CD14-positive monocyte (primary cell): ENCODE measurements around the gene TMEM250. TPM values are rescaled to one million over a fixed set of nuclear protein-coding genes. Genes with fewer than 3 reads are reported as not detected.

Experiments
- DNase-seq, 3 donors: peaks; one replicate each; pipeline ENCODE4 v3.0.0-alpha.2; 2011 to 2022
- H2AFZ ChIP-seq: 2 replicates; pipeline ENCODE4 v1.6.0; 2012; ENCODE audit warnings: mild to moderate bottlenecking, low read depth, low read length, inconsistent platforms; ENCODE audit not compliant: insufficient read depth, poor library complexity, severe bottlenecking
- H3K27ac ChIP-seq, 2 donors: 1 replicate in 1 of 2; 2 replicates in 1 of 2; pipeline ENCODE4 v1.5.1; 2012 to 2013; ENCODE audit warnings: low read length in 2 of 2, control low read depth in 1 of 2, inconsistent platforms in 1 of 2, low read depth in 1 of 2, mild to moderate bottlenecking in 1 of 2
- H3K27me3 ChIP-seq, 2 donors: one replicate each; pipeline versions ENCODE4 v1.6.0 to v1.6.1; 2011 to 2013; ENCODE audit warnings: low read length in 2 of 2; ENCODE audit not compliant: control insufficient read depth in 2 of 2, insufficient read depth in 2 of 2
- H3K36me3 ChIP-seq, 2 donors: replicated peaks in 1 of 2; 1 replicate in 1 of 2; 2 replicates in 1 of 2; pipeline versions ENCODE4 v1.5.1 to v1.6.1; 2012 to 2013; ENCODE audit warnings: low read length in 2 of 2, control low read depth in 1 of 2, inconsistent platforms in 1 of 2, mild to moderate bottlenecking in 1 of 2; ENCODE audit not compliant: insufficient read depth in 2 of 2, control insufficient read depth in 1 of 2
- H3K4me1 ChIP-seq, 2 donors: 1 replicate in 1 of 2; 2 replicates in 1 of 2; pipeline versions ENCODE4 v1.5.1 to v1.6.1; 2012 to 2013; ENCODE audit warnings: low read length in 2 of 2, control low read depth in 1 of 2, inconsistent platforms in 1 of 2, mild to moderate bottlenecking in 1 of 2, moderate library complexity in 1 of 2; ENCODE audit not compliant: insufficient read depth in 2 of 2, control insufficient read depth in 1 of 2
- H3K4me2 ChIP-seq: replicated peaks from 2 replicates; pipeline ENCODE3; 2012; ENCODE audit warnings: low read length, moderate library complexity, mild to moderate bottlenecking; ENCODE audit not compliant: poor library complexity, severe bottlenecking; ENCODE audit errors: extremely low read depth
- H3K4me3 ChIP-seq, 3 experiments: fragments of 200-600 bp in 1 of 3; sonication (generic) in 1 of 3; replicated peaks in 1 of 3; 1 replicate in 2 of 3; 2 replicates in 1 of 3; pipeline ENCODE4 v1.5.1; 2011 to 2013; ENCODE audit warnings: low read length in 3 of 3, mild to moderate bottlenecking in 3 of 3, control low read depth in 2 of 3, low read depth in 2 of 3, inconsistent platforms in 1 of 3, moderate library complexity in 1 of 3
- H3K79me2 ChIP-seq: 2 replicates; pipeline ENCODE4 v1.6.0; 2012; ENCODE audit warnings: mild to moderate bottlenecking, control low read depth, inconsistent platforms, low read length, moderate library complexity; ENCODE audit not compliant: insufficient read depth
- H3K9ac ChIP-seq: 2 replicates; pipeline ENCODE4 v1.6.0; 2017; ENCODE audit warnings: low read length, mild to moderate bottlenecking; ENCODE audit not compliant: insufficient read depth, poor library complexity, severe bottlenecking
- H3K9me3 ChIP-seq, 2 donors: replicated peaks in 1 of 2; 1 replicate in 1 of 2; 2 replicates in 1 of 2; pipeline versions ENCODE4 v1.5.1 to v1.6.1; 2012 to 2013; ENCODE audit warnings: low read length in 2 of 2, control low read depth in 1 of 2; ENCODE audit not compliant: control insufficient read depth in 1 of 2, insufficient read depth in 1 of 2
- H4K20me1 ChIP-seq: 2 replicates; pipeline ENCODE4 v1.6.0; 2012; ENCODE audit warnings: mild to moderate bottlenecking, low read length, control low read depth, moderate library complexity; ENCODE audit not compliant: insufficient read depth
- H3K27ac Mint-ChIP-seq, 7 donors: one replicate each; pipeline ENCODE4 v1.8.0; 2020; ENCODE audit warnings: mild to moderate bottlenecking in 7 of 7, mixed read lengths in 7 of 7, moderate library complexity in 6 of 7, inconsistent platforms in 2 of 7
- H3K27me3 Mint-ChIP-seq, 3 donors: one replicate each; pipeline ENCODE4 v1.8.0; 2021 to 2022; ENCODE audit warnings: low read depth in 3 of 3, mild to moderate bottlenecking in 3 of 3, mixed read lengths in 3 of 3, moderate library complexity in 3 of 3, inconsistent platforms in 1 of 3
- H3K36me3 Mint-ChIP-seq, 2 donors: one replicate each; pipeline ENCODE4 v1.8.0; 2020; ENCODE audit warnings: mixed read lengths in 2 of 2, inconsistent platforms in 1 of 2, mild to moderate bottlenecking in 1 of 2
- H3K4me1 Mint-ChIP-seq: one replicate; pipeline ENCODE4 v1.8.0; 2020; ENCODE audit warnings: mild to moderate bottlenecking, mixed read lengths
- H3K4me3 Mint-ChIP-seq, 2 donors: one replicate each; pipeline ENCODE4 v1.8.0; 2020; ENCODE audit warnings: mild to moderate bottlenecking in 2 of 2, mixed read lengths in 2 of 2, moderate library complexity in 1 of 2
- H3K9me3 Mint-ChIP-seq, 7 donors: one replicate each; pipeline ENCODE4 v1.8.0; 2020 to 2022; ENCODE audit warnings: mixed read lengths in 7 of 7, mild to moderate bottlenecking in 6 of 7, moderate library complexity in 6 of 7, inconsistent platforms in 2 of 7
- CTCF ChIP-seq: fragments of 200-600 bp; IDR thresholded peaks from one replicate; pipeline ENCODE4 v1.8.0; 2022; ENCODE audit warnings: antibody characterized with exemption, mild to moderate bottlenecking
- WGBS: methylation state at CpG from one replicate; pipeline ENCODE4 v1.1.5; 2013; ENCODE audit warnings: missing lambda C conversion rate; ENCODE audit not compliant: insufficient coverage; 5-methylcytosine and 5-hydroxymethylcytosine counted together
- intact Hi-C, 2 donors: fragments of 100-400 bp; cut with micrococcal nuclease; formaldehyde crosslinking; loops; one replicate each; pipeline versions ENCODE4 v1.15.0 to v1.15.1; 2023
- polyA plus RNA-seq, 3 donors: library from polyadenylated mRNA; depleted of rRNA in 1 of 3; unstranded in 2 of 3; stranded (reverse) in 1 of 3; fragments of 300-500 nt in 2 of 3; fragments of >200 nt in 1 of 3; fragmentation: Illumina TruSeq in 2 of 3; gene quantifications; 1 replicate in 2 of 3; 2 replicates in 1 of 3; pipeline ENCODE4 v1.2.3, GENCODE V29; 2012 to 2021

Gene TMEM250
- polyA plus RNA-seq, 3 donors, result 11.0 to 38.0 (median 30.9) TPM

GRCh38 chr9:136107155-136107952 lies 11.3 kb downstream of the TMEM250 start:
- intact Hi-C loops, result loop anchor here in 1 of 2 donors (5.0 kb wide), 1 partner anchor 60 kb away; no protein-coding TSS in a partner anchor
- no peak overlapping the region for H3K9ac ChIP-seq
- Mint-ChIP-seq H3K4me1 (peaks cover 62% of the 10 kb centered on the region), H3K27me3 (peaks cover 32 to 56% (median 40%) of the 10 kb centered on the region in 3 donors), H3K36me3 (peaks cover 0 to 15% of the 10 kb centered on the region in 2 donors), H3K27ac (peak overlapping the region in 1 of 7 donors; percentile 30), H3K9me3 (peaks cover 0 to 7% (median 0%) of the 10 kb centered on the region in 7 donors), H3K4me3 (peak overlapping the region in 1 of 2 donors; percentile 48)
- H4K20me1 ChIP-seq, result peaks cover 12% of the 10 kb centered on the region
- no peaks in the 10 kb centered on the region for H3K79me2 ChIP-seq
- no peaks in the 10 kb centered on the region for H3K9me3 ChIP-seq
- peaks cover 0 to 28% of the 10 kb centered on the region in 2 donors for H3K27me3 ChIP-seq
- TF ChIP-seq CTCF, result no peak
- no peak overlapping the region for H3K4me2 ChIP-seq
- H3K27ac ChIP-seq, result no peak overlapping the region
- WGBS, result 0% methylated on average over 17 of the region's 29 CpGs
- H3K4me1 ChIP-seq, result peaks cover 53 to 68% of the 10 kb centered on the region in 2 donors
- DNase-seq, result no peak
- H3K36me3 ChIP-seq, result no peaks in the 10 kb centered on the region
- no peak overlapping the region for H2AFZ ChIP-seq
- no peak overlapping the region for H3K4me3 ChIP-seq

DNA sequence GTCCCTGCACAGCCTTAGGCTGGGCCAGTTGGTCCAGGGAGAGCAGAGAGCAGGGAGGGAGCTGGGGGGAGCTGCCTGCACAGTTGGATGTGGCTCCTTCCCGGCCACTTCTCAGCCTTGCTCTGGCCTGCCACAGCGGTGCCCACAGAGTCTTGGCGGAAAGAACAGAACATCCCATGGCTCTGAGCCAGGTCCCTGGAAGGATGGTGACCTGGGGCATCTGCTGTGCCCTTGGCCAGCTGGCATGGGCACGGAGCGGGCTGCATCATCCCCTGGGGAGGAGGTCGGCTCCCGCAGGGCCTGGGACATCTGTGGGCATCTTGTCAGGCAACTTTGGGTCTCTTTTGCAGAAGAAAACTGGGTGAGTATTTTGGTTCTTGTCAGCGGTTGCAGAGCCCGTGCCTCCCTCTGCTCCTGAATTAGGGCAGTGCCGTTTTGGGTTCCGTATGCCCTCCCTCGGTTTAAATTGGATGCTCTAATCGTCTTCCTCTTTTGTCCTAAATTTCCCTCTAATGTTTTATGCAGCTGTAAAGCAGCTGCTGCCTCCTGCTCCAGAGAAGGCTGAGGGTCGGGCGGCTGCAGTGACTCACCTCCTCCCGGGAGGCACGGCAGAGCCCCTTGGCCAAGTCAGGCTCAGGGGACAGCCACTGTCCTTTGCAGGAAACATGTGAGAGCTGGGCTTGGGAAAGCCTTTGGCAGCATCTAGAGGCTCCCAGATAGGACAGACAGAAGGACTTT lies 13.1 kb downstream of the TMEM250 start:
- H3K27ac Mint-ChIP-seq, result no peak overlapping the region
- peak in 2 of 3 donors; percentile 27 to 41 for DNase-seq
- peaks cover 0 to 7% (median 0%) of the 10 kb centered on the region in 7 donors for H3K9me3 Mint-ChIP-seq
- H3K4me1 Mint-ChIP-seq, result peaks cover 50% of the 10 kb centered on the region
- Histone ChIP-seq H3K79me2 (no peaks in the 10 kb centered on the region), H3K27me3 (peaks cover 0 to 26% of the 10 kb centered on the region in 2 donors), H3K9ac (no peak overlapping the region), H2AFZ (no peak overlapping the region), H3K4me1 (peaks cover 45 to 60% of the 10 kb centered on the region in 2 donors), H3K9me3 (no peaks in the 10 kb centered on the region), H3K27ac (no peak overlapping the region), H3K4me3 (peak overlapping the region in 1 of 3 experiments; percentile 1), H4K20me1 (peaks cover 12% of the 10 kb centered on the region), H3K36me3 (no peaks in the 10 kb centered on the region), H3K4me2 (peak overlapping the region; percentile 30)
- WGBS, result 27% methylated on average over 15 of the region's 17 CpGs
- peaks cover 0 to 12% of the 10 kb centered on the region in 2 donors for H3K36me3 Mint-ChIP-seq
- intact Hi-C loops, result loop anchor here in 1 of 2 donors (5.0 kb wide), 1 partner anchor 58 kb away; no protein-coding TSS in a partner anchor
- peak overlapping the region; percentile 31 to 63 for H3K4me3 Mint-ChIP-seq
- no peak for TF ChIP-seq CTCF
- peaks cover 32 to 54% (median 42%) of the 10 kb centered on the region in 3 donors for H3K27me3 Mint-ChIP-seq
